PC-3 (cell line): ENCODE measurements around the gene SLC39A8. TPM values are rescaled to one million over a fixed set of nuclear protein-coding genes. Genes with fewer than 3 reads are reported as not detected.

Experiments used
- ATAC-seq: fragments of 200-7000 bp; cut with Tn5 transposase; 2 replicates; pipeline ENCODE4 v1.9.1; 2020; ENCODE audit warnings: mild to moderate bottlenecking, moderate library complexity
- BruUV-seq: library from RNA; stranded (reverse); fragments of 400-500 nt; replicated peaks from 2 replicates; lab custom pipeline; 2021; lab: Mats Ljungman, UMichigan
- CTCF ChIA-PET: fragments of 300-600 bp; sonication (Branson Sonifier 250); formaldehyde crosslinking; loops from one replicate; lab custom pipeline; 2022; ENCODE audit warnings: antibody characterized with exemption; lab: Charles Lee
- POLR2A ChIA-PET: fragments of 300-600 bp; sonication (Branson Sonifier 250); formaldehyde crosslinking; loops from one replicate; lab custom pipeline; 2022; ENCODE audit warnings: antibody characterized with exemption; ENCODE audit not compliant: unreplicated experiment; lab: Charles Lee
- DNase-seq: peaks from one replicate; pipeline ENCODE4 v3.0.0-alpha.2; 2015
- H2AFZ ChIP-seq: fragments of 300-600 bp; sonication (generic); 2 replicates; pipeline ENCODE4 v1.6.0; 2016; ENCODE audit warnings: antibody characterized with exemption, low read length
- H3F3A ChIP-seq: fragments of 300-600 bp; sonication (generic); one replicate; pipeline ENCODE4 v1.6.0; 2017; ENCODE audit warnings: antibody characterized with exemption, low read length, control low read depth, mild to moderate bottlenecking; ENCODE audit not compliant: unreplicated experiment
- H3K27ac ChIP-seq: fragments of 300-600 bp; sonication (generic); 2 replicates; pipeline ENCODE4 v1.5.1; 2016; ENCODE audit warnings: mild to moderate bottlenecking, low read length
- H3K27me3 ChIP-seq: fragments of 300-600 bp; sonication (generic); 2 replicates; pipeline ENCODE4 v1.6.1; 2016; ENCODE audit warnings: low read length, mixed read lengths
- H3K36me3 ChIP-seq: fragments of 300-600 bp; sonication (generic); 2 replicates; pipeline ENCODE4 v1.6.1; 2016; ENCODE audit warnings: low read depth, mixed run types, low read length, mixed read lengths
- H3K4me1 ChIP-seq: fragments of 300-600 bp; sonication (generic); 2 replicates; pipeline ENCODE4 v1.5.1; 2016; ENCODE audit warnings: low read length; ENCODE audit not compliant: insufficient read depth
- H3K4me2 ChIP-seq: fragments of 300-600 bp; sonication (generic); 2 replicates; pipeline ENCODE4 v1.6.0; 2016; ENCODE audit warnings: low read length
- H3K4me3 ChIP-seq: fragments of 300-600 bp; sonication (generic); 2 replicates; pipeline ENCODE4 v1.5.1; 2016; ENCODE audit warnings: mild to moderate bottlenecking, low read length, mixed read lengths
- H3K79me2 ChIP-seq: fragments of 300-600 bp; sonication (generic); 2 replicates; pipeline ENCODE4 v1.6.1; 2017; ENCODE audit warnings: low read length, mixed read lengths
- H3K9ac ChIP-seq: fragments of 300-600 bp; sonication (generic); 2 replicates; pipeline ENCODE4 v1.6.0; 2016; ENCODE audit warnings: mild to moderate bottlenecking, low read length
- H3K9me2 ChIP-seq: fragments of 300-600 bp; sonication (generic); replicated peaks from 2 replicates; pipeline ENCODE4 v1.6.1; 2016; ENCODE audit warnings: mixed run types, low read length, mixed read lengths
- H3K9me3 ChIP-seq: fragments of 300-600 bp; sonication (generic); 2 replicates; pipeline ENCODE4 v1.6.1; 2016; ENCODE audit warnings: low read length, mixed read lengths
- H4K20me1 ChIP-seq: fragments of 300-600 bp; sonication (generic); 2 replicates; pipeline ENCODE4 v1.6.1; 2016; ENCODE audit warnings: low read length, mixed read lengths
- EZH2 ChIP-seq: fragments of 300-600 bp; sonication (generic); IDR thresholded peaks from one replicate; pipeline ENCODE4 v1.6.1; 2017; ENCODE audit warnings: antibody characterized with exemption, mild to moderate bottlenecking, low read length; ENCODE audit not compliant: unreplicated experiment
- EZH2phosphoT487 ChIP-seq: fragments of 300-600 bp; sonication (generic); IDR thresholded peaks from 2 replicates; pipeline ENCODE4 v1.6.1; 2018; ENCODE audit warnings: mild to moderate bottlenecking, antibody characterized with exemption, low read length, borderline replicate concordance
- intact Hi-C: fragments of 100-400 bp; cut with micrococcal nuclease; formaldehyde crosslinking; loops from 2 replicates; pipeline ENCODE4 v1.9.0; 2023
- total RNA-seq: library from RNA; depleted of rRNA; stranded (reverse); fragments of >200 nt; gene quantifications from 2 replicates; pipeline ENCODE4 v1.2.3, GENCODE V29; 2014
- TF ChIP-seq, protein P1 (sequence below): fragments of 300-600 bp; sonication (generic); conservative IDR thresholded peaks from 2 replicates; pipeline ENCODE4 v1.5.1; 2017; ENCODE audit warnings: antibody characterized with exemption, low read depth, mild to moderate bottlenecking, low read length

SLC39A8 gene
- total RNA-seq, 1 experiment from 2014 or later = 19.5 TPM

DNA sequence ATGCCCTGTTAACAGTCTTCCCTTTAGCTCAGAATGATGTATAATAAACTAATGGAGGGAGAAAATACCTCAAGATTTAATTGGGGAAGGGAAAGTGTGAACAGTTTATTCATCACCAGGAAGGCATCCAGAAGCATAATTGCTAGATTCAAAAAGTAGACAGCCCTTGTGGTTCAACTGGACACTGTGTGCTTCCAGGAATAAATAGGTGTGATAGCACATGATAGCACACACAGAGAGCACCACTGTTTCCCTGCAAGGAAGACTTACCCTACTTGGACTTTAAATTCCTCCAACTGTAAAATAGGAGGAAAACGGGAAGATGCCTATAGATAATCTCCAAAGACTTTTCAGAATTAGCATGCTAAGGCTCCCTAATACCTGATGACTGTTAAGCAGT, 27.8 kb downstream of the SLC39A8 start:
- Histone ChIP-seq H3K9ac (no peak overlapping the region), H2AFZ (no peak overlapping the region), H3K9me3 (no peaks in the 10 kb centered on the region), H3K27ac (no peak overlapping the region), H3K9me2 (no peaks in the 10 kb centered on the region), H3K27me3 (no peaks in the 10 kb centered on the region), H3F3A (no peaks in the 10 kb centered on the region), H3K36me3 (no peaks in the 10 kb centered on the region), H3K4me1 (no peaks in the 10 kb centered on the region), H3K79me2 (no peaks in the 10 kb centered on the region), H3K4me2 (no peak overlapping the region), H3K4me3 (no peak overlapping the region), H4K20me1 (no peaks in the 10 kb centered on the region)
- POLR2A ChIA-PET = no interaction called here
- TF ChIP-seq, protein P1, sequence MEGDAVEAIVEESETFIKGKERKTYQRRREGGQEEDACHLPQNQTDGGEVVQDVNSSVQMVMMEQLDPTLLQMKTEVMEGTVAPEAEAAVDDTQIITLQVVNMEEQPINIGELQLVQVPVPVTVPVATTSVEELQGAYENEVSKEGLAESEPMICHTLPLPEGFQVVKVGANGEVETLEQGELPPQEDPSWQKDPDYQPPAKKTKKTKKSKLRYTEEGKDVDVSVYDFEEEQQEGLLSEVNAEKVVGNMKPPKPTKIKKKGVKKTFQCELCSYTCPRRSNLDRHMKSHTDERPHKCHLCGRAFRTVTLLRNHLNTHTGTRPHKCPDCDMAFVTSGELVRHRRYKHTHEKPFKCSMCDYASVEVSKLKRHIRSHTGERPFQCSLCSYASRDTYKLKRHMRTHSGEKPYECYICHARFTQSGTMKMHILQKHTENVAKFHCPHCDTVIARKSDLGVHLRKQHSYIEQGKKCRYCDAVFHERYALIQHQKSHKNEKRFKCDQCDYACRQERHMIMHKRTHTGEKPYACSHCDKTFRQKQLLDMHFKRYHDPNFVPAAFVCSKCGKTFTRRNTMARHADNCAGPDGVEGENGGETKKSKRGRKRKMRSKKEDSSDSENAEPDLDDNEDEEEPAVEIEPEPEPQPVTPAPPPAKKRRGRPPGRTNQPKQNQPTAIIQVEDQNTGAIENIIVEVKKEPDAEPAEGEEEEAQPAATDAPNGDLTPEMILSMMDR = no peak
- TF ChIP-seq EZH2phosphoT487 (no peak), EZH2 (no peak)
- no peak for ATAC-seq
- no TSS peak for BruUV-seq
- intact Hi-C loops = no loop called here
- CTCF ChIA-PET = no interaction called here
- no peak for DNase-seq

DNA sequence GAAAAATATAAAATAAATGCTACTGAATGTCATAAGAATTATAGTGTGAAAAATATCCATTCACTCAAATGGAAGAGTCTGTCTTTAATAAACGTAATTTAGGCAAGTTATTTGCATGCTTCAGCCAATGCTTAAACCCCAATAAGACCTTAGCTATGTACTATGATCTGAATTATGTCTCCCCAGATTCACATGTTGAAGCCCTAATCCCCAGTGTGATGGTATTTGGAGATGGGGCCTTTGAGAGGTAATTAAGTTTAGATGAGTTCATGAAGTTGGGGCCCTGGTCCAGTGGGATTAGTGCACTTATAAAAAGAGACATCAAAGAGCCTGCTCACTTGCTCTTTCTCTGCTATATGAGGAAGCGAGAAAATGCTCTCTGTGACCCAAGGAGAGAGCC, 28.7 kb downstream of the SLC39A8 start:
- Histone ChIP-seq H3K4me3 (no peak overlapping the region), H3F3A (no peaks in the 10 kb centered on the region), H2AFZ (no peak overlapping the region), H3K9me3 (no peaks in the 10 kb centered on the region), H3K9ac (no peak overlapping the region), H3K79me2 (no peaks in the 10 kb centered on the region), H3K36me3 (no peaks in the 10 kb centered on the region), H3K4me2 (no peak overlapping the region), H4K20me1 (no peaks in the 10 kb centered on the region), H3K4me1 (no peaks in the 10 kb centered on the region), H3K9me2 (no peaks in the 10 kb centered on the region), H3K27ac (no peak overlapping the region), H3K27me3 (no peaks in the 10 kb centered on the region)
- DNase-seq (no peak), ATAC-seq (no peak)
- intact Hi-C loops = no loop called here
- ChIA-PET POLR2A (no interaction called here), CTCF (no interaction called here)
- BruUV-seq = no TSS peak
- TF ChIP-seq, protein P1 = no peak
- TF ChIP-seq EZH2 (no peak), EZH2phosphoT487 (no peak)

DNA sequence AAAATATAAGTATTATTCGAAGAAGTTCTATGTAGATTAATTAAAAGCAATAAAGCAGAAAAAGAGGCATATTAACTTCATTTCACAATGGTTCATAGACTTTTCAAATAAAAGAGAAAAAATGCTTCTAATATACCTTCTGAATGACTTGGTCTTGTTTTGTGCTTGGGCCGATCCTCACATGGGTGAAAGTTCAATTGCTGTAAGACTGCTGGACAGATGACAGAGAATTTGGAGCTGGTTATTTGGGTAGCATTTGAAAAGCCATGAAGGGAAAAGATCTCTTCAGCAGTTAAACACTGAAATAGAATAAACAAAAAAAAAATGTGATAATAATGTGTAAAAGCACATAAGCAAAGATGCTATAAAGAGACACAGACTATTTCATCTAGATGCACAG, 29.8 kb downstream of the SLC39A8 start:
- intact Hi-C loops = no loop called here
- H3K27ac ChIP-seq = no peak overlapping the region
- no peaks in the 10 kb centered on the region for H3F3A ChIP-seq
- H3K36me3 ChIP-seq = no peaks in the 10 kb centered on the region
- no TSS peak for BruUV-seq
- H3K4me1 ChIP-seq = no peaks in the 10 kb centered on the region
- H3K4me2 ChIP-seq = no peak overlapping the region
- ATAC-seq = no peak
- ChIA-PET POLR2A (no interaction called here), CTCF (no interaction called here)
- H3K27me3 ChIP-seq = no peaks in the 10 kb centered on the region
- no peak overlapping the region for H2AFZ ChIP-seq
- H3K9me2 ChIP-seq = no peaks in the 10 kb centered on the region
- no peak for DNase-seq
- TF ChIP-seq EZH2 (no peak), EZH2phosphoT487 (no peak)
- TF ChIP-seq, protein P1 = no peak
- no peak overlapping the region for H3K4me3 ChIP-seq
- no peaks in the 10 kb centered on the region for H3K79me2 ChIP-seq
- no peaks in the 10 kb centered on the region for H4K20me1 ChIP-seq
- no peaks in the 10 kb centered on the region for H3K9me3 ChIP-seq
- no peak overlapping the region for H3K9ac ChIP-seq
